GM12878 (cell line): ENCODE results near the gene FERMT3. TPM values are rescaled to one million over a fixed set of nuclear protein-coding genes. Genes with fewer than 3 reads are reported as not detected.

ENCODE experiments used
- ATF3 ChIP-seq: IDR thresholded peaks from 2 replicates; pipeline ENCODE4 v1.6.1; 2011; ENCODE audit warnings: low read depth, mild to moderate bottlenecking, low read length, moderate library complexity, borderline replicate concordance; ENCODE audit errors: extremely low read depth
- ATF7 ChIP-seq: fragments of 450-650 bp; IDR thresholded peaks from 2 replicates; pipeline ENCODE4 v1.6.1; 2016; ENCODE audit warnings: low read depth, mild to moderate bottlenecking
- BCL11A ChIP-seq: IDR thresholded peaks from 2 replicates; pipeline ENCODE4 v1.6.1; 2011; ENCODE audit warnings: low read depth, low read length
- BMI1 ChIP-seq: fragments of 450-650 bp; IDR thresholded peaks from 2 replicates; pipeline ENCODE4 v1.6.1; 2016; ENCODE audit warnings: mild to moderate bottlenecking, moderate library complexity, borderline replicate concordance
- CHD1 ChIP-seq: IDR thresholded peaks from 2 replicates; pipeline ENCODE4 v1.6.1; 2012; ENCODE audit warnings: low read depth, low read length, improper control_type of control experiment
- CTCF ChIP-seq, 3 experiments: IDR thresholded peaks in 2 of 3; conservative IDR thresholded peaks in 1 of 3; 2 replicates each; pipeline ENCODE4 v1.5.1; 2011; ENCODE audit warnings: low read depth in 3 of 3, low read length in 3 of 3, mild to moderate bottlenecking in 3 of 3, control low read depth in 2 of 3, moderate library complexity in 2 of 3, inconsistent platforms in 1 of 3, mixed read lengths in 1 of 3; ENCODE audit not compliant: control insufficient read depth in 2 of 3, insufficient read depth in 1 of 3; ENCODE audit errors: extremely low read depth in 1 of 3
- CUX1 ChIP-seq: IDR thresholded peaks from 2 replicates; pipeline ENCODE4 v1.6.1; 2012; ENCODE audit warnings: improper control_type of control experiment, low read depth, low read length; ENCODE audit not compliant: insufficient replicate concordance
- E2F8 ChIP-seq: fragments of 450-650 bp; IDR thresholded peaks from 2 replicates; pipeline ENCODE4 v1.6.1; 2018; ENCODE audit warnings: mild to moderate bottlenecking, low read depth, moderate library complexity; ENCODE audit not compliant: partially characterized antibody
- HDGF ChIP-seq: fragments of 450-650 bp; IDR thresholded peaks from 2 replicates; pipeline ENCODE4 v1.6.1; 2016; ENCODE audit warnings: antibody characterized with exemption
- IRF4 ChIP-seq: IDR thresholded peaks from 2 replicates; pipeline ENCODE4 v1.6.1; 2011; ENCODE audit warnings: low read depth, low read length
- KLF5 ChIP-seq: fragments of 450-650 bp; IDR thresholded peaks from 2 replicates; pipeline ENCODE4 v1.6.1; 2014; ENCODE audit warnings: mild to moderate bottlenecking; ENCODE audit not compliant: partially characterized antibody
- NBN ChIP-seq: fragments of 450-650 bp; IDR thresholded peaks from 2 replicates; pipeline ENCODE4 v1.6.1; 2016
- PBX3 ChIP-seq: IDR thresholded peaks from 2 replicates; pipeline ENCODE4 v1.6.1; 2011; ENCODE audit warnings: mild to moderate bottlenecking, low read depth, low read length, moderate library complexity; ENCODE audit not compliant: insufficient replicate concordance
- SP1 ChIP-seq: IDR thresholded peaks from one replicate; pipeline ENCODE4 v1.6.1; 2011; ENCODE audit warnings: low read depth, low read length
- STAT1 ChIP-seq: fragments of 450-650 bp; conservative IDR thresholded peaks from 2 replicates; pipeline ENCODE4 v1.6.1; 2014; ENCODE audit warnings: antibody characterized with exemption, mild to moderate bottlenecking
- SUZ12 ChIP-seq: fragments of 200-600 bp; sonication (generic); IDR thresholded peaks from one replicate; pipeline ENCODE4 v1.6.1; 2018; ENCODE audit warnings: antibody characterized with exemption, mild to moderate bottlenecking; ENCODE audit not compliant: unreplicated experiment
- TCF12 ChIP-seq: IDR thresholded peaks from 2 replicates; pipeline ENCODE4 v1.6.1; 2011; ENCODE audit warnings: low read depth, mild to moderate bottlenecking, low read length
- ZZZ3 ChIP-seq: IDR thresholded peaks from 2 replicates; pipeline ENCODE4 v1.6.1; 2011; ENCODE audit warnings: low read depth; ENCODE audit not compliant: control insufficient read depth, insufficient read length
- polyA plus RNA-seq, 11 experiments: library from polyadenylated mRNA; depleted of rRNA in 4 of 11; unstranded in 6 of 11; stranded (reverse) in 5 of 11; fragments of >200 nt; fragmentation: Nextera tagmentation in 4 of 11; fragmentation: Illumina TruSeq in 1 of 11; extraction: Ambion mirVana in 4 of 11; extraction: Trizol in 1 of 11; gene quantifications; 1 replicate in 1 of 11; 2 replicates in 10 of 11; pipeline versions ENCODE4 v1.2.1 to v1.2.3, GENCODE V29; 2011 to 2016; ENCODE audit warnings: inconsistent platforms in 2 of 11, missing spikeins in 2 of 11, low read depth in 1 of 11
- total RNA-seq, 4 experiments: library from RNA; depleted of rRNA in 3 of 4; stranded (reverse); fragments of >200 nt in 3 of 4; fragmentation: Illumina TruSeq in 1 of 4; extraction: Trizol in 1 of 4; gene quantifications; 2 replicates each; pipeline versions ENCODE4 v1.2.1 to v1.2.3, GENCODE V29; 2013 to 2021

FERMT3 gene
- total and polyA plus RNA-seq, 10 of the 15 experiments (the other 5 are each of a cell fraction or from before 2014, with no cell fraction given), result 2.0 to 211 (median 114) TPM

GRCh38 chr11:64230171-64230984 is 23.9 kb downstream of the FERMT3 start, which contains the start of gene DNAJC4 (continued):
- TF ChIP-seq STAT1, result no peak
- TF ChIP-seq HDGF, result 0 out of 2 replicates have a peak, but pooled peaks have one; percentile 59
- TF ChIP-seq CUX1, result no peak
- 0 out of 2 replicates have a peak, but pooled peaks have one; percentile 20 for TF ChIP-seq ATF7
- TF ChIP-seq SP1, result no peak
- no peak for TF ChIP-seq ZZZ3
- no peak for TF ChIP-seq BCL11A
- TF ChIP-seq BMI1, result no peak
- no peak for TF ChIP-seq ATF3
- TF ChIP-seq PBX3, result no peak
- peak; percentile 54; the same call in 1 of the 2 replicates for TF ChIP-seq NBN
- TF ChIP-seq E2F8, result no peak
- TF ChIP-seq IRF4, result no peak
- TF ChIP-seq CHD1, result no peak
- no peak for TF ChIP-seq KLF5
- TF ChIP-seq TCF12, result peak; percentile 81
- no peak for TF ChIP-seq CTCF (IDR thresholded peaks at IDR 0.05 in 2 of 3, conservative IDR thresholded peaks at IDR 0.05 in 1 of 3; ENCODE audit: control insufficient read depth in 2 of 3, extremely low read depth in 1 of 3, insufficient read depth in 1 of 3, low read depth in 3 of 3, low read length in 3 of 3)
- no peak for TF ChIP-seq SUZ12
